Measurements from ENCODE around the gene SAMM50. TPM values are rescaled to one million over a fixed set of nuclear protein-coding genes. Genes with fewer than 3 reads are reported as not detected.

SAMM50 gene
- polyA plus RNA-seq (2012; ENCODE audit: missing spikeins) = 43.0 TPM

GRCh38 chr22:43955040-43955882 is at the start of gene SAMM50:
Gene SAMM50 (plus strand): TSS chr22:43955442. CDS start chr22:43955578, 136 bp downstream.
- peak; percentile 97 for TF ChIP-seq POLR2A (IDR thresholded peaks at IDR 0.05; ENCODE audit: low read depth, low read length)
- peak; percentile 79; the same call in 1 of the 2 replicates for TF ChIP-seq TAF1 (IDR thresholded peaks at IDR 0.05; ENCODE audit: borderline replicate concordance, low read depth, low read length)
- TF ChIP-seq POLR2AphosphoS5 (IDR thresholded peaks at IDR 0.05; ENCODE audit: low read depth, low read length) = peak; percentile 98
- peak; percentile 92 for DNase-seq (ENCODE audit: insufficient read length)
- FAIRE-seq = peak; percentile 97

GRCh38 chr22:43905681-43906080 is 49.6 kb upstream of the SAMM50 start:
- TF ChIP-seq POLR2AphosphoS5 (IDR thresholded peaks at IDR 0.05; ENCODE audit: low read depth, low read length) = no peak
- TF ChIP-seq TAF1 (IDR thresholded peaks at IDR 0.05; ENCODE audit: borderline replicate concordance, low read depth, low read length) = no peak
- TF ChIP-seq POLR2A (IDR thresholded peaks at IDR 0.05; ENCODE audit: low read depth, low read length) = no peak
- DNase-seq (ENCODE audit: insufficient read length) (no peak), FAIRE-seq (no peak)

DNA sequence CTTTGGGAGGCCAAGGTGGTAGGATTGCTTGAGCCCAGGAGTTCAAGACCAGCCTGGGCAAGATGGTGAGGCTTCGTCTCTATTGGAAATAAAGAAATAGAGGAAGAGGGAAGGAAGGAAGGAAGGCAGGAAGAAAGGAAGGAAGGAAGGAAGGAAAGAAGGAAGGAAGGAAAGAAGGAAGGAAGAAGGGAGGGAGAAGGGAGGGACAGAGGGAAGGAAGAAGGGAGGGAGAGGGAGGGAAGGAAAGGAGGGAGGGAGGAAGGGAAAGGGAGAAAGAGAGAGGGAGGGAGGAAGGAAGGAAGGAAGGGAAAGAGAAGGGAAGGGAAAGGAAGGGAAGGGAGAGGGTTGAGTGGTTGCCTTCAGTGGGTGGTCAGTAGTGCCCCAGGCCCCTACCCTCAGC is 45.5 kb upstream of the SAMM50 start:
- no peak for FAIRE-seq
- TF ChIP-seq POLR2AphosphoS5 (IDR thresholded peaks at IDR 0.05; ENCODE audit: low read depth, low read length) (no peak), TAF1 (IDR thresholded peaks at IDR 0.05; ENCODE audit: borderline replicate concordance, low read depth, low read length) (no peak), POLR2A (IDR thresholded peaks at IDR 0.05; ENCODE audit: low read depth, low read length) (no peak)
- DNase-seq (ENCODE audit: insufficient read length) = no peak

GRCh38 chr22:43910178-43910695 is 45.0 kb upstream of the SAMM50 start:
- FAIRE-seq (no peak), DNase-seq (ENCODE audit: insufficient read length) (no peak)
- no peak for TF ChIP-seq TAF1 (IDR thresholded peaks at IDR 0.05; ENCODE audit: borderline replicate concordance, low read depth, low read length)
- TF ChIP-seq POLR2AphosphoS5 (IDR thresholded peaks at IDR 0.05; ENCODE audit: low read depth, low read length) = no peak
- no peak for TF ChIP-seq POLR2A (IDR thresholded peaks at IDR 0.05; ENCODE audit: low read depth, low read length)

GRCh38 chr22:43911351-43911750 is 43.9 kb upstream of the SAMM50 start:
- no peak for DNase-seq (ENCODE audit: insufficient read length)
- no peak for FAIRE-seq
- TF ChIP-seq POLR2AphosphoS5 (IDR thresholded peaks at IDR 0.05; ENCODE audit: low read depth, low read length) (no peak), POLR2A (IDR thresholded peaks at IDR 0.05; ENCODE audit: low read depth, low read length) (no peak), TAF1 (IDR thresholded peaks at IDR 0.05; ENCODE audit: borderline replicate concordance, low read depth, low read length) (no peak)

DNA sequence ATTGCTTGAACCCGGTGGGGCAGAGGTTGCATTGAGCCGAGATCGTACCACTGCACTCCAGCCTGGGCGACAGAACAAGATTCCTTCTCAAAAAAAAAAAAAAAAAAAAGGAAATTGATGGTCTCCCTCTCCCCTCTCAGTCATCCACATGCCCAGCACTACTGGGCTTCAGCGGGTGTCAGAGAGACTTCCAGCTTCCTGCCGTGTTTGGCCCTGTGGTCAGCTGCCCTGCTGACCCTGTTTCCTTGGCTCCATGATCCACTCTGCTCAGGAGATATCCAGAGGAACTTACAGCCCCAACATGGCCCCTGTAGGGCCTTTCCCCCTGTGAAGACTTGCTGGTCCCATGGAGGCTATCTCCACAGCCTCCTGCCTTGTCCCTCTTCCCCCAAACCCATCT is 37.7 kb upstream of the SAMM50 start:
- no peak for DNase-seq (ENCODE audit: insufficient read length)
- no peak for FAIRE-seq
- TF ChIP-seq TAF1 (IDR thresholded peaks at IDR 0.05; ENCODE audit: borderline replicate concordance, low read depth, low read length) (no peak), POLR2A (IDR thresholded peaks at IDR 0.05; ENCODE audit: low read depth, low read length) (no peak), POLR2AphosphoS5 (IDR thresholded peaks at IDR 0.05; ENCODE audit: low read depth, low read length) (no peak)

GRCh38 chr22:43919106-43919973 is 35.9 kb upstream of the SAMM50 start:
- no peak for TF ChIP-seq POLR2A (IDR thresholded peaks at IDR 0.05; ENCODE audit: low read depth, low read length)
- TF ChIP-seq POLR2AphosphoS5 (IDR thresholded peaks at IDR 0.05; ENCODE audit: low read depth, low read length) = no peak
- TF ChIP-seq TAF1 (IDR thresholded peaks at IDR 0.05; ENCODE audit: borderline replicate concordance, low read depth, low read length) = no peak
- FAIRE-seq (no peak), DNase-seq (ENCODE audit: insufficient read length) (no peak)

GRCh38 chr22:43921370-43921769 is 33.9 kb upstream of the SAMM50 start:
- DNase-seq (ENCODE audit: insufficient read length) (no peak), FAIRE-seq (no peak)
- TF ChIP-seq TAF1 (IDR thresholded peaks at IDR 0.05; ENCODE audit: borderline replicate concordance, low read depth, low read length) (no peak), POLR2AphosphoS5 (IDR thresholded peaks at IDR 0.05; ENCODE audit: low read depth, low read length) (no peak), POLR2A (IDR thresholded peaks at IDR 0.05; ENCODE audit: low read depth, low read length) (no peak)

GRCh38 chr22:43922123-43922522 is 33.1 kb upstream of the SAMM50 start:
- no peak for DNase-seq (ENCODE audit: insufficient read length)
- TF ChIP-seq POLR2A (IDR thresholded peaks at IDR 0.05; ENCODE audit: low read depth, low read length) (no peak), TAF1 (IDR thresholded peaks at IDR 0.05; ENCODE audit: borderline replicate concordance, low read depth, low read length) (no peak), POLR2AphosphoS5 (IDR thresholded peaks at IDR 0.05; ENCODE audit: low read depth, low read length) (no peak)
- FAIRE-seq = no peak

DNA sequence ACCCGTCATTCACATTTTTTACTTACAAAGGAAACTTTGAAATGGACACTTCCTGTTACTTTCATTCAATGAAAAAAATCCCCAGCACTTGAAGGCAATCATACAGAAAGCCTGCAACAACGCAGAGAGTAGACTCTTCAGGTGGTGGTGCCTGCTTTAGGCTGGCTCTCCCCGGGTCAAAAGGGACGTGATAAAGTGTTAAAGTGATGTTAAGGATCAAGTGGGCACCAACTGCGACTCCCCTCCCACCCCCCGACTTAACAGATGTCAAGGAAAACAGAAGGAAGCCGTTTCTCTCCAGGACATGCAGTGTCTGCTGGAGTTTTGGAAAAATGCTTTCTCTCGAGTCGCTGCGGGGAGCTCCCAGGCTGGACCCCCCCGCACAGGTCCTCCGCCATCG is 32.1 kb upstream of the SAMM50 start:
- no peak for FAIRE-seq
- TF ChIP-seq TAF1 (IDR thresholded peaks at IDR 0.05; ENCODE audit: borderline replicate concordance, low read depth, low read length) (no peak), POLR2AphosphoS5 (IDR thresholded peaks at IDR 0.05; ENCODE audit: low read depth, low read length) (no peak), POLR2A (IDR thresholded peaks at IDR 0.05; ENCODE audit: low read depth, low read length) (no peak)
- DNase-seq (ENCODE audit: insufficient read length) = no peak
